GM12864 (cell line): ENCODE data around the gene TMPRSS11D.
A peak's percentile ranks its signal among the peaks of the same experiment; 100 is the strongest.

ENCODE experiments used
- DNase-seq: peaks from one replicate; pipeline ENCODE4 v3.0.0-alpha.2; 2011; ENCODE audit warnings: low read depth
- H3K4me3 ChIP-seq: 2 replicates; pipeline ENCODE4 v1.5.1; 2011; ENCODE audit warnings: mild to moderate bottlenecking, low read depth, low read length, control low read depth
- CTCF ChIP-seq: IDR thresholded peaks from 2 replicates; pipeline ENCODE4 v1.5.1; 2011; ENCODE audit warnings: low read depth, mild to moderate bottlenecking, moderate library complexity, low read length, control low read depth, inconsistent platforms; ENCODE audit errors: missing control alignments

The TMPRSS11D gene

GRCh38 chr4:67880866-67881610 is 2.8 kb downstream of the TMPRSS11D start:
- DNase-seq, result no peak
- no peak overlapping the region for H3K4me3 ChIP-seq
- TF ChIP-seq CTCF, result no peak

- DNase-seq, result no peak
- H3K4me3 ChIP-seq, result no peak overlapping the region
- TF ChIP-seq CTCF, result no peak
Observed at GRCh38 chr4:67879486-67879885, 4.3 kb downstream of the TMPRSS11D start.

GRCh38 chr4:67877086-67877485 is 6.7 kb downstream of the TMPRSS11D start:
- H3K4me3 ChIP-seq, result no peak overlapping the region
- TF ChIP-seq CTCF, result no peak
- DNase-seq, result no peak

- DNase-seq, result no peak
- H3K4me3 ChIP-seq, result no peak overlapping the region
- no peak for TF ChIP-seq CTCF
Observed at GRCh38 chr4:67874986-67875385, 8.8 kb downstream of the TMPRSS11D start.

GRCh38 chr4:67873116-67873515 is 10.7 kb downstream of the TMPRSS11D start:
- no peak for DNase-seq
- no peak for TF ChIP-seq CTCF

GRCh38 chr4:67871867-67872266 is 11.9 kb downstream of the TMPRSS11D start:
- no peak overlapping the region for H3K4me3 ChIP-seq
- DNase-seq, result peak; percentile 7
- peak; percentile 43 for TF ChIP-seq CTCF

More at GRCh38 chr4:67873116-67873515, 10.7 kb downstream of the TMPRSS11D start:
- H3K4me3 ChIP-seq, result no peak overlapping the region

GRCh38 chr4:67869580-67870190 is 14.1 kb downstream of the TMPRSS11D start:
- DNase-seq, result no peak
- TF ChIP-seq CTCF, result no peak
- H3K4me3 ChIP-seq, result no peak overlapping the region
